GM13976 (cell line): ENCODE measurements around the gene TUBA3C.
"Not testable (repeated sequence)": the region's sequence is repeated elsewhere in the genome, so short reads cannot be mapped to it uniquely, and the experiment has no call there.

ENCODE experiments used
- DNase-seq: peaks from one replicate; pipeline ENCODE4 v3.0.0; 2012; ENCODE audit warnings: low spot score
- in situ Hi-C: fragments of 300-500 bp; cut with MboI; formaldehyde crosslinking; loops from one replicate; pipeline ENCODE4 v1.12.0; 2022; ENCODE audit warnings: low sequenced_read_pairs, mixed read lengths, inconsistent platforms; ENCODE audit not compliant: unreplicated experiment
- TF ChIP-seq, protein P1 (sequence below): IDR thresholded peaks from 2 replicates; pipeline ENCODE4 v1.5.1; 2012; ENCODE audit warnings: borderline replicate concordance, mild to moderate bottlenecking; ENCODE audit not compliant: insufficient read depth; ENCODE audit errors: extremely low read depth, missing control alignments, control extremely low read depth

TUBA3C gene

DNA sequence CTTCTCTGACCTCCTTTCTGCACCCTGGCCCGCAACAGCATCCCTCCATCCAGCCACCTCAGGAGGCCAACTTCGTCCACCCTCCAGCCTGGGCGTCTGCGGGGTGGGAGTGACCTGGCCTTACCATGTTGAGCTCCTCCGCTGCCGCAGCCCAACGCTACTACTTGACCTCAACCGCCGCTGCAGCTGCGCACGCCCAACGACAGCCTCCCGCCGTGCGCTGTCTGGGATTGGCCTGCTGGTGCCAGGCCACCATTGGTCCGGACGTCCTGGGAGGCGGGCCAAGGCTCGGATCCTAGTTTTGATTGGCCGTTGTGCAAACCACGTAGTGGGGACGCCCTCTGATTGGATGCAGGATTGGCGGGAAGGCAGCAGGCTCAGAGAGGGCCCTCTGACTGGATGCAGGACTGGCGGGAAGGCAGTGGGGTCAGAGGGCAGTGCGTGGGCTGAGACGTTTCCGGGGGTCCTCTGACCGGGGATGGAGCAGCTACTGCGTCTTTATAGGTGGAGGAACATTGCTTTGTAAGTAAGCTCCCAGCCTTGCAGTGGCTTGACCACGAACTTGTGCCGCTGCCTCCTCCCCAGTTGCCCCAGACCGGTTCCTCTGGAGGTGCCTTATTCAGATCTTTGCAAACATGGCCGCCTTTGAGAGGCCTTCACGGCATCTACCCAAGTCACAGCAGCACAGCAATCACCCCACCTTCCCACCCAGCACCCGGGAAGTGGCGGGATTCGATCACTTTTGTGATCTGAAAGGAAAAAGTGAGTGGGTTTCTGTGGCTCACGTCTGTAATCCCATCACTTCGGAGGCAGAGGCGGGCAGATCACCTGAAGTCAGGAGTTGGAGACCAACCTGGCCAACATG lies at the start of gene TUBA3C:
TSS of gene TUBA3C (minus strand) at position 204 of the 865 bp plus-strand sequence. CDS start at position 127, 77 bp downstream.
- DNase-seq = no peak
- in situ Hi-C loops = no loop called here
- TF ChIP-seq, protein P1, sequence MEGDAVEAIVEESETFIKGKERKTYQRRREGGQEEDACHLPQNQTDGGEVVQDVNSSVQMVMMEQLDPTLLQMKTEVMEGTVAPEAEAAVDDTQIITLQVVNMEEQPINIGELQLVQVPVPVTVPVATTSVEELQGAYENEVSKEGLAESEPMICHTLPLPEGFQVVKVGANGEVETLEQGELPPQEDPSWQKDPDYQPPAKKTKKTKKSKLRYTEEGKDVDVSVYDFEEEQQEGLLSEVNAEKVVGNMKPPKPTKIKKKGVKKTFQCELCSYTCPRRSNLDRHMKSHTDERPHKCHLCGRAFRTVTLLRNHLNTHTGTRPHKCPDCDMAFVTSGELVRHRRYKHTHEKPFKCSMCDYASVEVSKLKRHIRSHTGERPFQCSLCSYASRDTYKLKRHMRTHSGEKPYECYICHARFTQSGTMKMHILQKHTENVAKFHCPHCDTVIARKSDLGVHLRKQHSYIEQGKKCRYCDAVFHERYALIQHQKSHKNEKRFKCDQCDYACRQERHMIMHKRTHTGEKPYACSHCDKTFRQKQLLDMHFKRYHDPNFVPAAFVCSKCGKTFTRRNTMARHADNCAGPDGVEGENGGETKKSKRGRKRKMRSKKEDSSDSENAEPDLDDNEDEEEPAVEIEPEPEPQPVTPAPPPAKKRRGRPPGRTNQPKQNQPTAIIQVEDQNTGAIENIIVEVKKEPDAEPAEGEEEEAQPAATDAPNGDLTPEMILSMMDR = no peak

DNA sequence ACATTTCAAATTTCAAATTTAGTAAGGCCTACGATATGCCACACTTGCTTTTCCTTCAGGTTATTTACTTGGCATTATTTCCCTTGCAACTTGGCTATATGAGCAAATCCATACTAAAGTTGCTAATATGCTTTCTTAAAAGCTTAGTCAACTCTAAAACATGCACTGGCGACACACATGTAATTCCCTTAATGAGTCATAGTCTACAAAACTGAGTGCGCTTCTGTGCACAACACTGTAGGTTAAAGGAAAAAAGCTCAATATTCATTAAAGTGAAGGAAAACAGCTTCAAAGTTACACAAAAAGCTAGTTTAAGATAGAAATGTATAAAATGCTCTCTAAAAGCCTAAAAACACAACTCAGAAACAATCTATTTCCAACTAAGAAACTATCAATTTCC lies 25.8 kb upstream of the TUBA3C start:
- in situ Hi-C loops, DNase-seq: not testable (repeated sequence)

DNA sequence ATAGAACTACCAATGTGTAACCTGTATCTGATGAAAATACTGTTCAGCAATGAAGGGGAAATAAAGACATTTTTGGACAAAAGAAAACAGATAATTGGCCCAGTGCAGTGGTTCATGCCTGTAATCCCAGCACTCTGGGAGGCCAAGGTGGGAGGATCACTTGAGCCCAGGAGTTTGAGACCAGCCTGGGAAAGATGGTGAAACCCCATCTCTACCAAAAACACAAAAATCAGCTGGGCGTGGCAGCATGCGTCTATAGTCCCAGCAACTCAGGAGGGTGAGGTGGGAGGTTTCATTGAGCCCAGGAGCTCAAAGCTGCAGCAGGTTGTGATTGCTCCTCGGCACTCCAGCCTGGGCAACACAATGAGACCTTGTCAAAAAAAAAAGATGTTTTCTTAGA lies 11.0 kb upstream of the TUBA3C start:
- DNase-seq, in situ Hi-C loops: not testable (repeated sequence)

DNA sequence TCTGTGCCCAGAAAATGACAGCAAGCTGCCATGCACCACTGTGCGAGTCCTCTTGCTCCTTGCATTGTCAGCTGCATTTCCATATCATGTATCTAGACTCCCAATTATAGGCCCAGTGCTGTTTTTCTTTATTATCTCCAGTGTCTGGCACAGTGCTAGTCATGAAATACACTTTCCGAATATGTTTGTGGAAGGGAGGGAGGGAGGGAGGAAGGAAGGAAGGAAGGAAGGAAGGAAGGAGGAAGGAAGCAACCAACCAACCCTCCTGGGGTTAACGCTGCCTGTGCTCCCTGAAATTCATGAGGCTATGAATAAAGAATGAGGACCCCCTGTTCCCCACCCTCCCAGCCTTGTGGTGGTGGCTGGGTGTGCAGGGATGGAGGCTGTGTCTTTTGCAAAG lies 8.3 kb upstream of the TUBA3C start:
- in situ Hi-C loops, DNase-seq: not testable (repeated sequence)

DNA sequence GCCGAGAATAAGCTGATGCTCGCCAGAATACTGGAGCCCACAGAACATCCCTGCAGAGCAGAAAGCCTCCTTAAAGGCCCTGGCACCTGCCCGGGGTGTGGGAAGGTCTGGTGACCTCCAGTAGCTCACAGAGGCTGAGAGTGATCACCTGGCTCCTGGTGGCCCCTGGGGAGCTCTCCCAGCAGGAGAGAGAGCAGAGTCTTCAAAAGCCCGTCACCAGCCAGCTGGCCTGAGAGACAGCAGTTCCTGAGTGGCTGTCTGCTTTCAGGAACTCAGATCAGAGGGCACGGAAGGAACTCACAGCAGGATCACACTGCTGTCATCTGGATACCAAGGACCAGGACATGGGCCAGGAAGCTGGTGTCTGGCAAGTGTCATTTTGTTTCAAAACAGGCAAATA lies 7.7 kb upstream of the TUBA3C start:
- in situ Hi-C loops, DNase-seq: not testable (repeated sequence)

DNA sequence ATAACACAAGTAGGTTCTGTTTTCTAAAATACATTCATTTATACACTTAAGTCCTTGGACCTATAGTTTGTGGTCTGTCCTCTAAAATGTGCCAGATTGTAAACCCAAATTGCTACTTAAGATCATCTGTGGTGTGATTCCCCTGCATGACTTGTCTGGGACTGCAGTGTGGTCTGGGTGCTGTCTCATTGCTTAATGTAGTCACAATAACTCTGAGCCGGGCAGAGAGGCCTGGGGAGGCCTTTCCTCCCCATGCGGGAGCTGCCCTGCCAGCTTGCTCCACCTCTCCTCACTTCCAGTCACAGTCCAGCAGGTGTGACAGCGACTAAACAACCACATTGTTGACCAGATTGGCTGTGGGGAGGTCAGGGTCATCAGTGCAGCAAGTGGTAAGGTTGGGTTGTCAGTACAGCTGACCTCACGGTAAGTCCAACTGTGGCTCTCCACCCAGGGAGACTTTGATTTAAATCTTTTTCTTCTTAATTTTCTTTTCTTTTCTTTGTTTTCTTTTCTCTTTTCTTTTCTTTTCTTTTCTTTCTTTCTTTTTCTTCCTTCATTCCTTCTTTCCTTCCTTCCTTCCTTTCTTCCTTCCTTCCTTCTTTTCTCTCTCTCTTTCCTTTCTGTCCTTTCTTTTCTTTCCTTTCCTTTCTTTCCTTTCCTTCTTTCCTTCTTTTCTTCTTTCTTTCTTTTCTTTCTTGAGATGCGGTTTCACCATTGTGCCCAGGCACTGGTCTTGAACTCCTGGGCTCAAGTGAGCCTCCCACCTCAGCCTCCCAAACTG lies 4.4 kb upstream of the TUBA3C start:
- TF ChIP-seq, protein P1 = no peak
- in situ Hi-C loops = no loop called here

DNA sequence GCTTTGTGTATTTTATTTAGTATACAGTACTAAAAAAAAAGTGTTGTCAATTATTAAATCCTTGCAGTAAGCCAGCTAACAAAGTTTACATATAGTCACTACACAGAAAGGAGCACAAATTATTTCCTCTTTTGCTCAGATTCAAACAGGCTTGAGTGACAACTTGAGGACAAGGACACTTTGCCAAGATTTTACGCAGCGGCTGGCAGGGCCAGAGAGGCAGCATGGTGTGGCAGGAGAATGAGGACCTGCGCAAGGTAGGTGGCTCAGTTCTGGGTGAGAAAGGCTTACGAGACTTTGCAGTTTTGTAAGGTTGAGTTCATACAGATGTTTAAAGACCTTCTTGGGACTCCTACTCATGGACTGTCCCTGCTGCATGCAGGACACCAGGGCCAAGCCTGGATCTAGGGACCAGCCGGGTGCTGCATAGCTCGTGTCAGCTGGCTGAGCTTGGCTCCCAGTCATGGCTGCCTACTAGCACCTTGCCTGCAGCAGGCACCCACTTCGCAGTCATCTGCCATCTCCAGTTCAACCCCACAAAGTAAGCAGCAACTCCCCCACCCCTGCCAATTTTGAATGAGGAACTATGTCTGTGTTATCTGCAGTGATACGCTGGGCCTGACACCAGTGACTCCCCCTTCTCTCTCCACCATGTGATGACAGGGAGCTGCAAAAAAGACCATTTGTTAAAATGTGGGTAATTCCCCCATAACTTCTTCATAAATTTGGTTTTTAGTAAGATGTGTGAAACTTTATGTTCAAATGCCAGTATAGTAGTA lies 3.7 kb upstream of the TUBA3C start:
- in situ Hi-C loops = no loop called here
- no peak for DNase-seq

More for the DNA sequence above, 4.4 kb upstream of the TUBA3C start:
- DNase-seq = no peak

DNA sequence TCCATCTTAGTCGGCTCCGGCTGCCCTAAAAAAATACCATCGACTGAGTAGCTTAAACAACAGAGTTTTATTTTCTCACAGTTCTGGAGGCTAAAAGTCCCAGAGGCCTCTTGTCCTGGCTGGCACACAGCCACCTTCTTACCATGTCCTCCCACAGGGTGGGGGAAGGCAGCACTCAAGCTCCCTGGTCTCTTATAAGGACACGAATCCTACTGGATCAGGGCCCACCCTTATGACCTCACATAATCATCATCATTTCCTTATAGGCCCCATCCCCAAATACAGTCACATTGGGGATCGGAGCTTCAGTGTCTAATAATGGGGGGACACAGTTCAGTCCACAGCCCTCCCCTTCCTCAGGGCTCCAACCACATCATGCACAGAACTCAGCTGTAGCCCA lies 2.6 kb upstream of the TUBA3C start:
- TF ChIP-seq, protein P1 = no peak
- DNase-seq = no peak
- in situ Hi-C loops = no loop called here

More for the DNA sequence above, 3.7 kb upstream of the TUBA3C start:
- TF ChIP-seq, protein P1 = no peak
